DND-41 (cell line): Measurements from ENCODE around the gene FOXP1.

Experiments used
- ATAC-seq: fragments of 200-7000 bp; cut with Tn5 transposase; 3 replicates; pipeline ENCODE4 v1.9.1; 2021; ENCODE audit warnings: low read depth; ENCODE audit not compliant: insufficient read depth
- DNase-seq: peaks from one replicate; pipeline ENCODE4 v3.0.0-alpha.2; 2020
- H2AFZ ChIP-seq: 2 replicates; pipeline ENCODE4 v1.6.0; 2012; ENCODE audit warnings: low read depth, low read length
- H3K27ac ChIP-seq: 2 replicates; pipeline ENCODE4 v1.5.1; 2012; ENCODE audit warnings: low read length, inconsistent platforms
- H3K27me3 ChIP-seq: fragments of 200-600 bp; sonication (generic); 2 replicates; pipeline ENCODE4 v1.6.0; 2012; ENCODE audit warnings: low read length, mild to moderate bottlenecking, inconsistent platforms; ENCODE audit not compliant: insufficient read depth, poor library complexity
- H3K36me3 ChIP-seq: 2 replicates; pipeline ENCODE4 v1.5.1; 2012; ENCODE audit warnings: low read length, inconsistent platforms; ENCODE audit not compliant: insufficient read depth
- H3K4me1 ChIP-seq: 2 replicates; pipeline ENCODE4 v1.5.1; 2012; ENCODE audit warnings: mild to moderate bottlenecking, low read length; ENCODE audit not compliant: insufficient read depth
- H3K4me2 ChIP-seq: 2 replicates; pipeline ENCODE4 v1.6.0; 2012; ENCODE audit warnings: mild to moderate bottlenecking, moderate library complexity, low read length, inconsistent platforms; ENCODE audit not compliant: insufficient read depth
- H3K4me3 ChIP-seq, 2 experiments: fragments of 200-600 bp in 1 of 2; shearing (Covaris generic) in 1 of 2; 2 replicates each; pipeline ENCODE4 v1.5.1; 2012 to 2016; ENCODE audit warnings: inconsistent platforms in 2 of 2, low read length in 2 of 2, mild to moderate bottlenecking in 2 of 2, low read depth in 1 of 2, moderate library complexity in 1 of 2
- H3K79me2 ChIP-seq: 2 replicates; pipeline ENCODE4 v1.6.0; 2012; ENCODE audit warnings: low read length, inconsistent platforms; ENCODE audit not compliant: insufficient read depth
- H3K9ac ChIP-seq: 2 replicates; pipeline ENCODE4 v1.6.0; 2012; ENCODE audit warnings: low read depth, mild to moderate bottlenecking, inconsistent platforms, low read length, moderate library complexity
- H3K9me3 ChIP-seq: 2 replicates; pipeline ENCODE4 v1.5.1; 2012; ENCODE audit warnings: low read length, moderate library complexity, mild to moderate bottlenecking, inconsistent platforms; ENCODE audit not compliant: insufficient read depth, severe bottlenecking
- H4K20me1 ChIP-seq: 2 replicates; pipeline ENCODE4 v1.6.0; 2012; ENCODE audit warnings: low read length; ENCODE audit not compliant: insufficient read depth
- EZH2 ChIP-seq: IDR thresholded peaks from 3 replicates; pipeline ENCODE4 v1.6.1; 2012; ENCODE audit warnings: borderline replicate concordance, low read depth, mild to moderate bottlenecking, moderate library complexity, low read length, inconsistent platforms; ENCODE audit not compliant: severe bottlenecking
- TF ChIP-seq, protein P1 (sequence below): IDR thresholded peaks from 2 replicates; pipeline ENCODE4 v1.5.1; 2012; ENCODE audit warnings: borderline replicate concordance, low read length, moderate library complexity, mild to moderate bottlenecking; ENCODE audit not compliant: poor library complexity, severe bottlenecking; ENCODE audit errors: extremely low read depth

The FOXP1 gene

DNA sequence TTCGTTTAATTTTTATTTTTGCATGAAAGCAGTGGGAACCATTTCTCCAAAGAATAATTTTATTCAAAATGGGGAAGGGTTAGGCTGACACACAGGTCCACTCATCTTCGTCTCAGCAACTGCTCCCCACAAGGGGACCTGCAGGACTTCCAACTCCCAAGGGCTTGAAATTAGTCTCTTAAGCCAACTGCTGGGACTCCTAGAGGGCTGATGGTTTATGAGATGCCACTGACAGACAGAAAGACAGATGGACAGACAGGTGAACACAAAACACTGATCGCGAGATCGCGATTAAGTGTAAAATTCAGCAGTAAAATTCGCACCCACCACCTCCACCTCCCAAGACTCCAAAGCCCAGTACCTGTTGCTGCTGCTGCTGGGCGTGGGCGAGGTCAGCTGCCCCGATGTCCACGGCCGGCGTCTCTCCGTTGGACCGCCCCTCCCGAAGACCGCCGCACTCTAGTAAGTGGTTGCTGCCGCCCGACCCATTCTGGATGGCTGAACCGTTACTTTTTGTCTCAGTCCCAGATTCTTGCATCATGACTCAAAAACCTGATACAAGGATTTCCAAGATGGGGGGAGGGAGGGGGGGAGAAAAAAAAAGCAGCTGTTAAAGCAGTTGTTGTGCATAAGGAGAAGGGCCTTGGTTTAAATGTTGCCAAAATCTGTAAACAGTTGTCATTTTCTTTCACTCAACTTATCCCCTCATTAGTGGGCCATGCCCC is 385.5 kb downstream of the FOXP1 start:
- H3K79me2 ChIP-seq = no peaks in the 10 kb centered on the region
- no peak overlapping the region for H3K4me2 ChIP-seq
- H4K20me1 ChIP-seq = 0 out of 2 replicates have a peak, but pooled peaks cover 2% of the 10 kb centered on the region
- no peak overlapping the region for H3K4me3 ChIP-seq
- no peak overlapping the region for H2AFZ ChIP-seq
- H3K9me3 ChIP-seq = no peaks in the 10 kb centered on the region
- H3K36me3 ChIP-seq = 0 out of 2 replicates have a peak, but pooled peaks cover 3% of the 10 kb centered on the region
- H3K4me1 ChIP-seq = no peaks in the 10 kb centered on the region
- no peaks in the 10 kb centered on the region for H3K27me3 ChIP-seq
- TF ChIP-seq EZH2 = no peak
- TF ChIP-seq, protein P1, sequence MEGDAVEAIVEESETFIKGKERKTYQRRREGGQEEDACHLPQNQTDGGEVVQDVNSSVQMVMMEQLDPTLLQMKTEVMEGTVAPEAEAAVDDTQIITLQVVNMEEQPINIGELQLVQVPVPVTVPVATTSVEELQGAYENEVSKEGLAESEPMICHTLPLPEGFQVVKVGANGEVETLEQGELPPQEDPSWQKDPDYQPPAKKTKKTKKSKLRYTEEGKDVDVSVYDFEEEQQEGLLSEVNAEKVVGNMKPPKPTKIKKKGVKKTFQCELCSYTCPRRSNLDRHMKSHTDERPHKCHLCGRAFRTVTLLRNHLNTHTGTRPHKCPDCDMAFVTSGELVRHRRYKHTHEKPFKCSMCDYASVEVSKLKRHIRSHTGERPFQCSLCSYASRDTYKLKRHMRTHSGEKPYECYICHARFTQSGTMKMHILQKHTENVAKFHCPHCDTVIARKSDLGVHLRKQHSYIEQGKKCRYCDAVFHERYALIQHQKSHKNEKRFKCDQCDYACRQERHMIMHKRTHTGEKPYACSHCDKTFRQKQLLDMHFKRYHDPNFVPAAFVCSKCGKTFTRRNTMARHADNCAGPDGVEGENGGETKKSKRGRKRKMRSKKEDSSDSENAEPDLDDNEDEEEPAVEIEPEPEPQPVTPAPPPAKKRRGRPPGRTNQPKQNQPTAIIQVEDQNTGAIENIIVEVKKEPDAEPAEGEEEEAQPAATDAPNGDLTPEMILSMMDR = no peak
- no peak overlapping the region for H3K27ac ChIP-seq
- ATAC-seq = no peak
- H3K9ac ChIP-seq = no peak overlapping the region
- no peak for DNase-seq

DNA sequence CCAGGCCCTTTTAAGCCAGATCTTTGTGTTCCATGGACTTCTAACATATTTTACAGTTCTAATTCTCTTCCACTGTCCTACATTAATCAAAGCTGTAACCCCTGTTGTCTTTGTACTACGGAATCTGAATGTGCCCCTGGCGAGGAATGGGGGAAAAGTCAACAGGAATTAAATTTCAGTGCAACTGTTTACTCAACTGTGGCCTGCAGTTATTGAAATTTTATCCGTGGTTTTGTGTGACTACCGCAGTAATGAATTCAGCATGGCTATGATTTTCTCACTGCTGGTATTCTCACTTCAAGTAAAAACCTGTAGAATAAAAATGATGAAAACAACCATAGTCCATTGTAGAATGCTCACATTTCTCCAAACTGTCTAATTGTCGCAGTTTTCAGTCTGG is 388.0 kb downstream of the FOXP1 start:
- Histone ChIP-seq H3K4me1 (no peaks in the 10 kb centered on the region), H3K36me3 (0 out of 2 replicates have a peak, but pooled peaks cover 3% of the 10 kb centered on the region), H3K4me2 (no peak overlapping the region), H3K9me3 (no peaks in the 10 kb centered on the region), H3K27ac (no peak overlapping the region), H3K9ac (no peak overlapping the region), H3K79me2 (no peaks in the 10 kb centered on the region), H4K20me1 (no peaks in the 10 kb centered on the region), H2AFZ (no peak overlapping the region), H3K27me3 (no peaks in the 10 kb centered on the region), H3K4me3 (no peak overlapping the region)
- no peak for TF ChIP-seq EZH2
- TF ChIP-seq, protein P1 = no peak
- DNase-seq = no peak
- ATAC-seq = no peak

DNA sequence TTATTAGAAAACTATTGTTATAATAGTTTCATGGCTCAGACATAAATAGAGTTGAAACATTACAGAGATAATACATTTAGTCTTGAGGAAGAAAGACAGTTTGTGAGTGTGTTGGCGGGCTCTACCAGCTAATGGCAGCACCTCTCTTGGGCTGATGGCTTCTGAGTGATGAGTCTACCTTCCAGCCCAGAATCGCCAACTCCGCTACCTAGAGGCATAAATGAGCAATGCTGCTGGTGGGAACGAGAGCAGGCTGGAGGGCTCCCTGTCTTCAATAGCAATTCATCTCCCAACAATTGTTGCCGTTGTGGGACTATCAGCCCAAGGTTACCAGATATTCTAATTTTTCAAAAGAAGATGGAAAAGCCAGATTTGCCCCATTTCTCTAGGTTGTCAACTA is 388.7 kb downstream of the FOXP1 start:
- Histone ChIP-seq H3K4me3 (no peak overlapping the region), H3K4me2 (no peak overlapping the region), H3K4me1 (no peaks in the 10 kb centered on the region), H3K9ac (no peak overlapping the region), H3K27ac (no peak overlapping the region), H3K9me3 (no peaks in the 10 kb centered on the region), H3K79me2 (no peaks in the 10 kb centered on the region), H2AFZ (no peak overlapping the region), H4K20me1 (no peaks in the 10 kb centered on the region), H3K36me3 (0 out of 2 replicates have a peak, but pooled peaks cover 3% of the 10 kb centered on the region), H3K27me3 (no peaks in the 10 kb centered on the region)
- DNase-seq (no peak), ATAC-seq (no peak)
- TF ChIP-seq EZH2 = no peak
- TF ChIP-seq, protein P1 = no peak
